NCI-H524 treated with DMSO at 0.1 percent for 48 hours (cell line): ENCODE data around the gene BMP5.

Source experiments
- DNase-seq: peaks from one replicate; lab custom pipeline; 2025; lab: John Stamatoyannopoulos, UW

Gene BMP5

GRCh38 chr6:55811074-55811473, 64.3 kb downstream of the BMP5 start:
- no peak for DNase-seq

GRCh38 chr6:55802259-55802658, 73.1 kb downstream of the BMP5 start:
- DNase-seq, result no peak

- DNase-seq, result no peak
Measured at GRCh38 chr6:55798571-55798970, 76.8 kb downstream of the BMP5 start.

GRCh38 chr6:55794136-55794812, 81.1 kb downstream of the BMP5 start:
- DNase-seq, result no peak

GRCh38 chr6:55785273-55785672, 90.1 kb downstream of the BMP5 start:
- no peak for DNase-seq

GRCh38 chr6:55782275-55782674, 93.1 kb downstream of the BMP5 start:
- no peak for DNase-seq

- DNase-seq, result no peak
Measured at GRCh38 chr6:55778705-55779104, 96.7 kb downstream of the BMP5 start.

- no peak for DNase-seq
Measured at GRCh38 chr6:55777469-55777868, 97.9 kb downstream of the BMP5 start.

GRCh38 chr6:55776113-55776512, 99.3 kb downstream of the BMP5 start:
- DNase-seq, result no peak

GRCh38 chr6:55775029-55775318, 100.4 kb downstream of the BMP5 start:
- DNase-seq, result no peak

GRCh38 chr6:55774286-55775028, 100.9 kb downstream of the BMP5 start:
- DNase-seq, result no peak

- no peak for DNase-seq
Measured at GRCh38 chr6:55773620-55774216, 101.7 kb downstream of the BMP5 start.

GRCh38 chr6:55772730-55773129, 102.7 kb downstream of the BMP5 start:
- DNase-seq, result no peak

- no peak for DNase-seq
Measured at GRCh38 chr6:55759536-55759935, 115.9 kb downstream of the BMP5 start.

- DNase-seq, result no peak
Measured at GRCh38 chr6:55758156-55758937, 117.0 kb downstream of the BMP5 start.

- DNase-seq, result no peak
Measured at GRCh38 chr6:55756531-55757031, 118.8 kb downstream of the BMP5 start.

- DNase-seq, result no peak
Measured at GRCh38 chr6:55748880-55749279, 126.5 kb downstream of the BMP5 start.

- no peak for DNase-seq
Measured at GRCh38 chr6:55746473-55746872, 128.9 kb downstream of the BMP5 start.

GRCh38 chr6:55734256-55734655, 141.1 kb downstream of the BMP5 start:
- DNase-seq, result no peak

GRCh38 chr6:55729665-55730064, 145.7 kb downstream of the BMP5 start:
- DNase-seq, result no peak

GRCh38 chr6:55726144-55726543, 149.2 kb downstream of the BMP5 start:
- no peak for DNase-seq

- no peak for DNase-seq
Measured at GRCh38 chr6:55714831-55715230, 160.6 kb downstream of the BMP5 start.

GRCh38 chr6:55713436-55713835, 162.0 kb downstream of the BMP5 start:
- DNase-seq, result no peak
